ENCODE results near the gene HSD17B7.
"Not testable (repeated sequence)": the region's sequence is repeated elsewhere in the genome, so short reads cannot be mapped to it uniquely, and the experiment has no call there.

Gene HSD17B7

DNA sequence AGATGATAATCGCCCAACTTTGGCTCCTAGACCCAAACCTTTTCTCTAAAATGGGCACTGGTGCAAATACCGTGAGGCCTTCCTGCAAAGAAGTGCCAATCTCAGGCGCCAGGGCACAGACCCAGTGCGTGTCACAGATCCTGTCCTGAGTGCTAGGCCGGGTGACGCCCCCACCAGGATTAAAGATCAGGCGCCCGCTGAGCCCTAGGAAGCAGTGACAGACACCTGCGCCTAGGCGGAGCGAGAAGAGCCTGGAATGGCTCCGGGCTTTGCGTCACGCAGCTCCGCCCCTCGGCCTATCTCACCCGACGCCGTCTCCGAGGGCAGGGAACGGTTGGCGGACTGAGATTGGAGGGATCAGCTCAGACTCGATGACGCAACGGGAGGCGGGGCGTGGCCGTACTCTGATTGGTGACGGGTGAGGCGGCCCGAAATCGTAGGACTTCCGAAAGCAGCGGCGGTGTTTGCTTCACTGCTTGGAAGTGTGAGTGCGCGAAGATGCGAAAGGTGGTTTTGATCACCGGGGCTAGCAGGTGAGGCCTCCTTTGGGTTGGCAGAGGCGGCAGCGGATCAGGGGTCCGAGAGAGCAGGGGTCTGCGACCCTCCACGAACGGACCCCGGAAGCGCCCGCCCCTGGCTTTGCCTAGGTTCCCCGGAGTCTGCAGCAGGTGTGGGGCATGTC is at the start of gene HSD17B7:
Gene HSD17B7 (plus strand): TSS at position 400 of the 682 bp plus-strand sequence. CDS start 99 bp downstream, at position 499.
- peak; percentile 82 for DNase-seq

GRCh38 chr1:162740755-162741154 is 49.7 kb upstream of the HSD17B7 start:
- no peak for DNase-seq

DNA sequence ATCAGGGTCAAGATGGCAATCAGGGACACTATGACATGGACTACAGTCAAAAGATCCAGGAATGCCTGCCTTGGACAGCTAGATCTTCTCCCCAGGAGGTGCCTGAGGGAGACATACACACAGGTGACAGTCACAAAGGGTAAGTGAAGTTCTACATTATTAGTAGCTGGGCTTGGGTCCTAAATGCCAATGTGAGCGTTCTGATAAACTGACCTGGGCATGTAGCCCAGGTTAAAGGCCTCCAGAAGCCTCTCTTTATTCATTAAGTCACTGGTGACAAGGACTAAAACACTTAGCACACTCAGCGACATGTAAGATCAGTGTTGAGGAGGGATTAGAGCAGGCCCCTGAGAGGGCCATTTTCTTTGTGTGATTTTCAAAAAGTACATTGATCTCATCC is 48.9 kb upstream of the HSD17B7 start:
- DNase-seq: no peak

GRCh38 chr1:162746264-162746942 is 44.1 kb upstream of the HSD17B7 start:
- DNase-seq: not testable (repeated sequence)

DNA sequence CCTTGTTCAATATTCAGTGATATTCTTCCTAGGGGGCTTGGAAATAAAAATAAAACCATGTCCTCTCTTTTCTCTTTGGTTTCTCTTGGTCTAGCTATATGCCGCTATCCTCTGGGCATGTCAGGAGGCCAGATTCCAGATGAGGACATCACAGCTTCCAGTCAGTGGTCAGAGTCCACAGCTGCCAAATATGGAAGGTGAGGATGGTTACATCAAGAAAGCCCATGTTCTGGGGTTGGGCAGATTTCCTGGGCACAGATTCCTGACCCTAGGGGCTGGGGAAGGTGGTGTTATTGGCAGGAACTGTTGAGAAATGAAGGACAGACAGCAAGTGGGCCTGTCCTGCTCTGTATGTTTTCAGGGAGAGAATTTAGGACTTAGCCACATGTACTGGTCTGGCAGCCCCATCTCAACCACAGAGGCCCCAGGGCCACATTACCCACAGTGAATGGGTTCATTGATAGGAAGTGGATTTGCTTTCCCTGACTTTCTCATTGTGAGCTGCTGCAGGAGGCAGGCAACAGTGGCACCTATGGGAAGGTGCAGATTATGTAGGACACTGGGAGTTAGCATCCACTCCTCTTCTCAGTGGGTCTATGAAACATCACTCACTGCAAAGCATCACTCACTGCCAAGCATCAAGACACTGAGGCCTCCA is 37.4 kb upstream of the HSD17B7 start:
- DNase-seq: no peak

GRCh38 chr1:162753998-162754585 is 36.4 kb upstream of the HSD17B7 start:
- DNase-seq: no peak

GRCh38 chr1:162755306-162755705 is 35.2 kb upstream of the HSD17B7 start:
- DNase-seq: no peak

- no peak for DNase-seq
Observed at GRCh38 chr1:162756523-162756922, 34.0 kb upstream of the HSD17B7 start.

DNA sequence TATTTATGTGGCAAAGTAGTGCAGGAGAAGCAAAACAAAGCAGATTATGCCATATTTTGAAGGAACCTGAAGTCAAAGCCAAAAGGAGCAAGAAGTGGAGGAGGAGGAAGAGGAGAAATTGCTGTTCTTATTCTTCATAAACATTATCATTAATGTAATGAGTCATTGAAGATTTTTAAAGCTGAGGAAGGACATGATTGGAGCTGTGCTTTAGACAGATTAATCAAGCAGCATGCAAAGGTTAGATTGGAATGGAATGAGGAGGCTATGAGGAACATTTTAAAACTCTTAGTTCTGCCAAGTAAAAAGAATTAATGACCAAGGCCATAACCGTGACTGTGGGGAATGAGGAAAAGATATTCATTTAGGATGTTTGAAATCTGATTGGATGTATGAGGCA is 33.0 kb upstream of the HSD17B7 start:
- DNase-seq: no peak

GRCh38 chr1:162765788-162766187 is 24.7 kb upstream of the HSD17B7 start:
- DNase-seq: no peak

- DNase-seq: no peak
Observed at GRCh38 chr1:162772571-162773154, 17.8 kb upstream of the HSD17B7 start.

GRCh38 chr1:162774007-162774406 is 16.5 kb upstream of the HSD17B7 start:
- no peak for DNase-seq

DNA sequence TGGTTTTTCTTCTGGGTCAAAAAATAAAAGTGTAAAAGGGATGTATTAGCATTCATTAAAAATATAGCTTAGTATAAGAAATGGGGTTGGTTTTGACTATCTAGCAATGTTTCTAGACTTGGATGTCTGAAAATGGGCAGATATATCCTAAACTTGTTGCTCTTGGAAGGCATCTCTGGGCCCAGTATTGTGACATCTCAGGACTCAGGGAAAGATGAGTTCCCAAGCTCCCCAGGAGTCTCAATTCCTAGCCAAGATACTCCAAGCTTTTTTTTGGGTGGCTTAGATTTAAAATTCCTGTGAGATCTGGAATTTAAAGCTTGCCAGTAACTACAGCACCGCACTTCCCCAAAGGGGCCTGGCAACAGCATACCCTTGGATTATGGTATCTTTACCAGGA is 11.5 kb upstream of the HSD17B7 start:
- DNase-seq: no peak

DNA sequence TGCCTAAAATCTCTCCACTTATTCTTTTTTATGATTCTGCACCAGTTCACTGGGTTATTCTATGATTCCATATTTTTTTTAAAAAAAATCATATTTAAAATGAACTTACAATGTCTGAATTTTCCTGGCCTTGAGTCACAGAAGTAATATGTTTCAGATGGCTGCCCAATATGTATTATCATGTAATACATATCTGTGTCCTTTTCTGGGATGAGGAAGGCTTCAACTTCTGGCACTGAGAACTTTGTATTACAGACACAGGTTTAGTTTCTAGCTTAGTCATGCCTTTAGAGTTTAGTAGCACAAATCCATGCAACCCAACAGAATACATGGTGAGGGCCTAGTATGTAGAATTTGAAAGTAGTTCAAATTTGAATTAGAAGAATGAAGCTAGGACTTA is 7.8 kb upstream of the HSD17B7 start:
- no peak for DNase-seq

GRCh38 chr1:162784926-162785325 is 5.6 kb upstream of the HSD17B7 start:
- DNase-seq: not testable (repeated sequence)

DNA sequence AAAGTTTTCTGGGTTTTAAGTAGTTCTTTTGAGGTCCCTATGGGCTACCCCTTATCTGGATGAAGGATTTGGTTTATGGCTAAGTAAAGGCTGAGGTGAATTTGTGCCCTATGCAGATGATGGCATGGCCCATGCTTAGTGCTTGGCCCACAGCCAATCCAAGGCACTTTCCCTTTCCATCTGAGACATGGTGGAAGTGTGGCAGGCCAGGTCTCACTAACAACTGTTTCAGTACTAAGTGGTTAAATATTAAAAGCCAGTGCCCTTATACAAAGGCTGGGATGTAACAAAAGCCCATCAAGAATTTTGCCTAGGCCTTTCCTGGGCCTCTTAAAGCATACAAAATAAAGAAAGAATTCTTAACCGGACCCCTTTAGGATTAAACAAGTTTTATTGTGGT is 1.7 kb upstream of the HSD17B7 start:
- DNase-seq: not testable (repeated sequence)

- not testable (repeated sequence) for DNase-seq
Observed at GRCh38 chr1:162790985-162791357, 469 bp downstream of the HSD17B7 start.

GRCh38 chr1:162794284-162794683 is 3.8 kb downstream of the HSD17B7 start:
- DNase-seq: not testable (repeated sequence)

- DNase-seq: not testable (repeated sequence)
Observed at GRCh38 chr1:162796617-162797279, 6.2 kb downstream of the HSD17B7 start.

DNA sequence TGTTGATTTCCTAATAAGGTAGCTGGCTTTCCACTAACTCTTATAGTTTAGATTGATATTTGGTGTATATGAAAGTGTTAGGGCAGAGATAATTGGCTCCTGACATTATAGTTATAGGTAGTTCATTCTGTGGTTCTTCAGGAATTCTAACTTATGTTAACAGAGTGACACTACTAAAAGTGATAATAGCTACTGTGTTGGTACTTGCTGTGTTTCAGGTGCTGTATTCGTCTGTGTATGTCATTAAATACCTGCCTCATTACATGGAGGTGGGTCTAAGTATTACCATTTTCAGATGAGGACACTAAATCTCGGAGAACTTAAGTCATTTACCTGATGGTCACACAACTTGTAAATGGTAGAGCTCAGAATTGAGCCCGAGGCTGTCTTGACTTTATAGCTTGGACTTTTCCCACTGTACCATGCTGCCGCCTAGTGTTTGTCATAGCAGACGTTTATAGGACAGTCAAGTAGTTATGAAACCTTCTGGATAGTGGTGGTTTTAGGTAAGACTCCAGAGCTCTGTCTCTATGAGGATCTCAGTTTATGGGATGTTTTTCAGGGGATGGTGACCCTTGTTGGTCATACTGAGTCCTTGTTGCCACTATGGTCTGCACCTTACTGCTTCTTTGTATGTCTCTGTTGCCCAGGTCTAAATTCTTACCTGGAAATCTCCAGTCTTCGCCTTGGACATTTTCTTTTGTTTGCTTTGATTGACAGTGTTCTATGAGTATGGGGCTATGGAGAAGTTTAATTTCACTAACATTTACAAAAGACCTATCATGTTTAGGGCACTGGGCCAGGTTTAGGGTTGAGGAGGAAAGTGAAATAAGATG is 9.7 kb downstream of the HSD17B7 start:
- DNase-seq: peak; percentile 71

DNA sequence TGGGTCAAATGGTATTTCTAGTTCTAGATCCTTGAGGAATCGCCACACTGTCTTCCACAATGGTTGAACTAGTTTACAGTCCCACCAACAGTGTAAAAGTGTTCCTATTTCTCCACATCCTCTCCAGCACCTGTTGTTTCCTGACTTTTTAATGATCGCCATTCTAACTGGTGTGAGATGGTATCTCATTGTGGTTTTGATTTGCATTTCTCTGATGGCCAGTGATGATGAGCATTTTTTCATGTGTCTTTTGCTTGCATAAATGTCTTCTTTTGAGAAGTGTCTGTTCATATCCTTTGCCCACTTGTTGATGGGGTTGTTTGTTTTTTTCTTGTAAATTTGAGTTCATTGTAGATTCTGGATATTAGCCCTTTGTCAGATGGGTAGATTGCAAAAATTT is 17.0 kb downstream of the HSD17B7 start:
- DNase-seq: not testable (repeated sequence)

GRCh38 chr1:162812357-162812756 is 21.9 kb downstream of the HSD17B7 start:
- DNase-seq: not testable (repeated sequence)
